OCI-LY7 (cell line): ENCODE results near the gene CCDC141. TPM values are rescaled to one million over a fixed set of nuclear protein-coding genes. Genes with fewer than 3 reads are reported as not detected.

ENCODE experiments used
- BruUV-seq: library from RNA; stranded (reverse); fragments of 400-500 nt; replicated peaks from 2 replicates; lab custom pipeline; 2021; lab: Mats Ljungman, UMichigan
- CTCF ChIA-PET: fragments of 300-600 bp; sonication (Branson Sonifier 250); formaldehyde crosslinking; loops from one replicate; lab custom pipeline; 2022; ENCODE audit warnings: antibody characterized with exemption; ENCODE audit not compliant: unreplicated experiment; lab: Charles Lee
- POLR2A ChIA-PET: fragments of 300-600 bp; sonication (Branson Sonifier 250); formaldehyde crosslinking; loops from one replicate; lab custom pipeline; 2022; ENCODE audit warnings: antibody characterized with exemption; lab: Charles Lee
- DNase-seq: peaks from one replicate; pipeline ENCODE4 v3.0.0-alpha.2; 2015; ENCODE audit warnings: low spot score
- H2AFZ ChIP-seq: fragments of 200-600 bp; sonication (generic), shearing (Covaris generic); 2 replicates; pipeline ENCODE4 v1.6.1; 2014; ENCODE audit warnings: mild to moderate bottlenecking, antibody characterized with exemption, low read length, moderate library complexity
- H3K27ac ChIP-seq: fragments of 200-600 bp; sonication (generic); 2 replicates; pipeline ENCODE4 v1.5.1; 2014; ENCODE audit warnings: mixed run types, low read depth, mild to moderate bottlenecking, moderate library complexity, low read length, inconsistent platforms; ENCODE audit not compliant: poor library complexity, severe bottlenecking
- H3K36me3 ChIP-seq: fragments of 200-600 bp; sonication (generic); 2 replicates; pipeline ENCODE4 v1.6.1; 2014; ENCODE audit warnings: mild to moderate bottlenecking, antibody characterized with exemption, low read length, moderate library complexity, mixed read lengths; ENCODE audit not compliant: insufficient read depth
- H3K4me1 ChIP-seq: fragments of 200-600 bp; sonication (generic); 2 replicates; pipeline ENCODE4 v1.5.1; 2014; ENCODE audit warnings: mild to moderate bottlenecking, low read length; ENCODE audit not compliant: insufficient read depth, poor library complexity, severe bottlenecking
- H3K4me2 ChIP-seq: fragments of 200-600 bp; sonication (generic); 2 replicates; pipeline ENCODE4 v1.6.1; 2014; ENCODE audit warnings: mild to moderate bottlenecking, low read length
- H3K4me3 ChIP-seq: fragments of 200-600 bp; sonication (generic); 2 replicates; pipeline ENCODE4 v1.5.1; 2014; ENCODE audit warnings: mild to moderate bottlenecking, low read depth, low read length; ENCODE audit not compliant: poor library complexity, severe bottlenecking
- H3K79me2 ChIP-seq: fragments of 200-600 bp; sonication (generic); 2 replicates; pipeline ENCODE4 v1.6.1; 2016; ENCODE audit warnings: low read depth, mild to moderate bottlenecking, low read length, moderate library complexity, mixed read lengths; ENCODE audit not compliant: insufficient read depth
- H3K9me2 ChIP-seq: fragments of 200-600 bp; sonication (generic); 2 replicates; pipeline ENCODE4 v1.6.1; 2016; ENCODE audit warnings: mild to moderate bottlenecking, low read length, mixed read lengths; ENCODE audit not compliant: insufficient read depth
- H3K9me3 ChIP-seq: fragments of 200-600 bp; sonication (generic); 2 replicates; pipeline ENCODE4 v1.6.1; 2014; ENCODE audit warnings: mild to moderate bottlenecking, mixed run types, low read length, mixed read lengths
- H4K20me1 ChIP-seq: fragments of 200-600 bp; sonication (generic); 2 replicates; pipeline ENCODE4 v1.6.1; 2014; ENCODE audit warnings: mild to moderate bottlenecking, antibody characterized with exemption, low read length, moderate library complexity, mixed read lengths; ENCODE audit not compliant: insufficient read depth
- CTCF ChIP-seq: fragments of 200-600 bp; sonication (generic); conservative IDR thresholded peaks from 2 replicates; pipeline ENCODE4 v1.5.1; 2014; ENCODE audit warnings: mild to moderate bottlenecking, antibody characterized with exemption, low read length, moderate library complexity, mixed read lengths
- EZH2phosphoT487 ChIP-seq: fragments of 200-600 bp; sonication (generic); IDR thresholded peaks from 2 replicates; pipeline ENCODE4 v1.6.1; 2018; ENCODE audit warnings: low read depth, borderline replicate concordance, mild to moderate bottlenecking, mixed run types, antibody characterized with exemption, low read length, moderate library complexity, mixed read lengths
- intact Hi-C: fragments of 100-400 bp; cut with micrococcal nuclease; formaldehyde crosslinking; loops from one replicate; pipeline ENCODE4 v1.10.0; 2022; ENCODE audit not compliant: unreplicated experiment
- total RNA-seq, 2 experiments: library from RNA; depleted of rRNA in 1 of 2; stranded (reverse); fragments of >200 nt in 1 of 2; shearing (Covaris generic) in 1 of 2; gene quantifications; 2 replicates each; pipeline ENCODE4 v1.2.3, GENCODE V29; 2014 to 2022

Gene CCDC141
- total RNA-seq, 2 experiments from 2014 or later = 0.32 TPM; not detected in 1

- no peak overlapping the region for H3K27ac ChIP-seq
- no peaks in the 10 kb centered on the region for H3K36me3 ChIP-seq
- CTCF ChIA-PET = no interaction called here
- DNase-seq = no peak
- POLR2A ChIA-PET = interaction anchor here (0.6 to 1.5 kb wide), 3 partner anchors 9 to 160 kb away, joined by 3 to 4 read pairs (median 4); no protein-coding TSS in a partner anchor
- BruUV-seq = no TSS peak
- no peak overlapping the region for H2AFZ ChIP-seq
- H3K9me3 ChIP-seq = no peaks in the 10 kb centered on the region
- H3K4me2 ChIP-seq = no peak overlapping the region
- no peak overlapping the region for H3K4me3 ChIP-seq
- H4K20me1 ChIP-seq = no peaks in the 10 kb centered on the region
- no peaks in the 10 kb centered on the region for H3K4me1 ChIP-seq
- no peaks in the 10 kb centered on the region for H3K9me2 ChIP-seq
- H3K79me2 ChIP-seq = no peaks in the 10 kb centered on the region
- TF ChIP-seq CTCF (no peak), EZH2phosphoT487 (no peak)
- intact Hi-C loops = no loop called here
Measured at GRCh38 chr2:178858896-178859625, 190.9 kb downstream of the CCDC141 start.

GRCh38 chr2:178855151-178855550, 194.8 kb downstream of the CCDC141 start:
- TF ChIP-seq EZH2phosphoT487 (no peak), CTCF (no peak)
- DNase-seq = no peak
- Histone ChIP-seq H3K79me2 (no peaks in the 10 kb centered on the region), H3K36me3 (no peaks in the 10 kb centered on the region), H3K9me3 (no peaks in the 10 kb centered on the region), H3K4me3 (no peak overlapping the region), H3K27ac (no peak overlapping the region), H3K9me2 (no peaks in the 10 kb centered on the region), H2AFZ (no peak overlapping the region), H3K4me2 (no peak overlapping the region), H3K4me1 (no peaks in the 10 kb centered on the region), H4K20me1 (no peaks in the 10 kb centered on the region)
- POLR2A ChIA-PET = no interaction called here
- CTCF ChIA-PET = no interaction called here
- intact Hi-C loops = no loop called here
- BruUV-seq = no TSS peak

GRCh38 chr2:178848335-178848734, 201.6 kb downstream of the CCDC141 start:
- no peak for DNase-seq
- Histone ChIP-seq H3K79me2 (no peaks in the 10 kb centered on the region), H3K36me3 (no peaks in the 10 kb centered on the region), H3K27ac (no peak overlapping the region), H3K4me1 (no peaks in the 10 kb centered on the region), H3K9me2 (no peaks in the 10 kb centered on the region), H3K4me2 (no peak overlapping the region), H2AFZ (no peak overlapping the region), H4K20me1 (no peaks in the 10 kb centered on the region), H3K9me3 (no peaks in the 10 kb centered on the region), H3K4me3 (no peak overlapping the region)
- TF ChIP-seq EZH2phosphoT487 = no peak
- intact Hi-C loops = no loop called here
- ChIA-PET POLR2A (no interaction called here), CTCF (no interaction called here)
- BruUV-seq = no TSS peak
